GM19463 (cell line): ENCODE results near the gene VWA8.
"Not testable (repeated sequence)": the region's sequence is repeated elsewhere in the genome, so short reads cannot be mapped to it uniquely, and the experiment has no call there.

Experiments
- ATAC-seq: cut with Tn5 transposase; IDR thresholded peaks from one replicate; pipeline ENCODE4 v1.9.1; 2021; ENCODE audit warnings: mild to moderate bottlenecking, moderate library complexity; ENCODE audit not compliant: unreplicated experiment

The VWA8 gene

GRCh38 chr13:41597348-41598041 is 363.4 kb downstream of the VWA8 start:
- ATAC-seq: no peak

GRCh38 chr13:41596190-41596589 is 364.7 kb downstream of the VWA8 start:
- no peak for ATAC-seq

GRCh38 chr13:41595298-41595697 is 365.6 kb downstream of the VWA8 start:
- no peak for ATAC-seq

GRCh38 chr13:41590643-41591042 is 370.3 kb downstream of the VWA8 start:
- ATAC-seq: no peak

- no peak for ATAC-seq
These were observed 370.8 kb downstream of the VWA8 start for GRCh38 chr13:41590122-41590521.

GRCh38 chr13:41589434-41589833 is 371.5 kb downstream of the VWA8 start:
- no peak for ATAC-seq

- ATAC-seq: no peak
These were observed 372.0 kb downstream of the VWA8 start for GRCh38 chr13:41588899-41589298.

GRCh38 chr13:41588448-41588847 is 372.5 kb downstream of the VWA8 start:
- no peak for ATAC-seq

GRCh38 chr13:41587490-41587889 is 373.4 kb downstream of the VWA8 start:
- ATAC-seq: no peak

GRCh38 chr13:41586216-41586615 is 374.7 kb downstream of the VWA8 start:
- no peak for ATAC-seq

- no peak for ATAC-seq
These were observed 378.9 kb downstream of the VWA8 start for GRCh38 chr13:41582027-41582463.

- ATAC-seq: no peak
These were observed 380.6 kb downstream of the VWA8 start for GRCh38 chr13:41580345-41580744.

- no peak for ATAC-seq
These were observed 381.0 kb downstream of the VWA8 start for GRCh38 chr13:41579881-41580280.

GRCh38 chr13:41579168-41579567 is 381.7 kb downstream of the VWA8 start:
- ATAC-seq: no peak

GRCh38 chr13:41578371-41578770 is 382.5 kb downstream of the VWA8 start:
- ATAC-seq: no peak

GRCh38 chr13:41577436-41577835 is 383.5 kb downstream of the VWA8 start:
- no peak for ATAC-seq

GRCh38 chr13:41573640-41574039 is 387.3 kb downstream of the VWA8 start:
- not testable (repeated sequence) for ATAC-seq

- ATAC-seq: not testable (repeated sequence)
These were observed 389.0 kb downstream of the VWA8 start for GRCh38 chr13:41571817-41572340.

GRCh38 chr13:41568972-41569351 is 391.9 kb downstream of the VWA8 start:
- ATAC-seq: no peak

- ATAC-seq: no peak
These were observed 392.6 kb downstream of the VWA8 start for GRCh38 chr13:41568143-41568971.

- ATAC-seq: no peak
These were observed 393.5 kb downstream of the VWA8 start for GRCh38 chr13:41567363-41567762.

- no peak for ATAC-seq
These were observed 395.1 kb downstream of the VWA8 start for GRCh38 chr13:41565846-41566245.
